MV-4-11 (cell line): ENCODE data around the gene SCN7A.
"Not testable (repeated sequence)": the region's sequence is repeated elsewhere in the genome, so short reads cannot be mapped to it uniquely, and the experiment has no call there.

Experiments used
- DNase-seq: peaks from one replicate; lab custom pipeline; 2025; lab: John Stamatoyannopoulos, UW

Gene SCN7A

DNA sequence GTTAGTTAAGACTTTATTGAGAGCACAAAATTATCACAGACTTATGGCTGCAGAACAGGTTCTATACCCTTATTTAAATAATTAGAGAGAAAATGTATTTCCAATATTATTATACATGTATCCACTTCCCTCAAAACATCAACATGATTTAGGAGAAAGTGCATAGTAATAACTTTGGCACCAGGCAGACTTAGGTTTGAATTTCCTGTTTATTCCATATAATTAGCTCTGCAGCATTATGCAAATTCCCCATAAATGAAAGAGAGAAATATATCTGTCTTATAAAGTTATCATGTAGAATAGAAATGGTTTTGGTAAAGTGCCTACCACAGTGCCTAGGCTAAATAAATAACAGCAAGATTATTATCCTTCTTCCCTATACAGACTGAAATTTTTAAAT, 133.6 kb downstream of the SCN7A start:
- no peak for DNase-seq

DNA sequence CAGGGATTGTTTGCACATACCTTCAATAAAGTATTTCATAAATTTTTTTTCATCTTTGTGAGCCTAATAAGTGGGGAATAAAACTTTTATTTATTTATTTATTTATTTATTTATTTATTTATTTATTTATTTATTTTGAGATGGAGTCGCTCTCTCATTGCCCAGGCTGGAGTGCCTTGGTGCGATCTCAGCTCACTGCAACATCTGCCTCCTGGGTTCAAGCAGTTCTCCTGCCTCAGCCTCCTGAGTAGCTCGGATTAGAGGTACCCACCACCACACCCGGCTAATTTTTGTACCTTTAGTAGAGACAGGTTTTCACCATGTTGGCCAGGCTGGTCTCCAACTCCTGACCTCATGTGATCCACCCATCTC, 136.1 kb downstream of the SCN7A start:
- DNase-seq = not testable (repeated sequence)

DNA sequence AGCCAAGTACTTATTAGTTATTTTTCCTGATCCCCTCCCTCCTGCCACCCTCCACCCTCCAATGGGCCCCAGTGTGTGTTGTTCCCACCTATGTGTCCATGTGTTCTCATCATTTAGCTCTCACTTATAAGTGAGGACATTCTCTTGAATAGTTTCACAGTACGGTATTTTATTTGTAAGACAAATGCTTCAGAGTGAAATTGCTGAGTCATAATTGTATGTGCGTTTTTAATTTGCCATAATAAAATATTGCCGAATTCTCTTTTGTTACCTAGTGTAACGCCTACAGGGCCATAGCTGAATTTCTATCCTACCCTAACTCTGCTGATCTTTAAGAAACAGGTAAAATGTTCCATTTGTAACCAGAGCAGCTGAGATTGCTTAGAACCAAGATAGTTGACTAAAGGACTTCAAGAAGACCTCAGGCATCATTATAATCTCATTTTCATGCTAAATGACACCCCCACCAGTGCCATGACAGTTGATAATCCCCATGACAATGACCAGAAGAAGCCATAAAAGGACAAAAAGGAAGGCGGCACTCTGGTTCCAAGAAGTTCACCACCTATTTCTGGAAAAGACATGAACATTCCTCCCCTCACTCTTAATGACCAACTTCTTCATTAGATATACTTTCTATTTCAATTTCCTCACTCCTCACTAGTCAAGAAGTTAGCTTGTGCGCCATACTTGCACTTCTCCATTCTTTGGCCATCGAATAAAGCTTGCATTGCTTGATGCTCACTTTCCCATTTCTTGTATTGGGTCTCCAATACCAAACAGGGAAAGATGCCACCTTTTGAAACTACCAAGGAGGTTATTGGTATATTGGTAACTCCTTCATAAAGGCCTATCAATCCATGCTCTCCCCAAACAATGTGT, 136.7 kb downstream of the SCN7A start:
- DNase-seq = peak; percentile 31
